ENCODE measurements around the gene GDF10.

Gene GDF10

DNA sequence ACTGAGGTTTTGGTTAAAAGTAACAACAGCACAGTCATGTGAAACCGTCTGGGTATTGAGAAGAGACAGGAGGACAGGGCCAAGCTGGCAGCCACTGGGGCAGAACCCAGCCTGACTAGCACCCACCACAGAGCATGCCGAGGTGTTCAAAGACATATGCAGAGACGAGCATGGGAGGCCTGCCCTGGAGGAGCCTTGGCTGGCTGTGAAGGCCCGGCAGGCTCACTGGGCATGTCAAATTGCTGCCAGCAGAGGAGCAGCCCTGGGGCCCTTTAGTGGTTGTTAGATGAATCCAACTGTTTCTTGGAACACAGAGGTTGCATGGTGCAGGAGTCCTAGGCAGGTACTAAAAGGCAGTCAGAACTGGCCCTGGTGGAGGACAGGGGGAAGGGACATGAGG is 17.3 kb downstream of the GDF10 start:
- DNase-seq, result no peak

DNA sequence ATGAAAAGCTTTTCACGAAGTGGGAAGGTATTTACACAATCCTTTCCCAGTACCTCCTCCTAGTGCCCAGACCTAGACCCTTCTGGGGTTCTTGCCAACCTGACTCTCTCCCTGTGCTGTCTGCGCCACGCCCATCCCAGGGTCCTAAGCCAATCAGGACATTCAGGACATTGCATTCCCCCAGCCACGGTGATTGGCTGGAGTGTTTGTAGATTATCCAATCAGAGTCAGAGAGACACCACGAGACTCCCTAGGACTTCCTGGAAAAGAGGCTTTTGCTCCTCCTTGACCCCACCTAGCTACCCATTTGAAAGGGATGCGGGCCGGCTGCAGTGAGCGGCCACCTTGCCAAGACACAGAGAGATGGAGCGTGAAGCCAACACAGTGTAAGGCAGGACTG is 18.7 kb downstream of the GDF10 start:
- no peak for DNase-seq

GRCh38 chr10:47319784-47320183 is 19.8 kb downstream of the GDF10 start:
- DNase-seq, result no peak

DNA sequence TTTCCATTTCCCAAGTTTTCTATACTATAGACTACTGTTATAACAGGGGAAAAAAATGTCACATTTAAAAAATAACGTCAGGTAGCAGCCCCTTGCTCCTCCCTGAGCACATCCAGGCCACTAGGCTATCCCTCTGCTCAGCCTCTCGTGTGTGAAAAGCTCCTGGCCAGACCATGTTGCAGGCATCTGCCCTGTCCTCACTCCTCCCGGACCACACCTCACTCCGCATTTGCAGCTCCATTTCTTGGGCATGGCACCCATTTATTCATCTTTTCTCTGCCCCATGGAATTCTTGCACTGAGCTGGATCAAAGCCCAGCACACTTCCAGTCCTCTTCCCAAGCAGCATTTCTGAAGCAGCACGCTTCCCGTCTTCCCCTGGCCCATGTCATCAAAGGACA is 20.8 kb downstream of the GDF10 start:
- no peak for DNase-seq

DNA sequence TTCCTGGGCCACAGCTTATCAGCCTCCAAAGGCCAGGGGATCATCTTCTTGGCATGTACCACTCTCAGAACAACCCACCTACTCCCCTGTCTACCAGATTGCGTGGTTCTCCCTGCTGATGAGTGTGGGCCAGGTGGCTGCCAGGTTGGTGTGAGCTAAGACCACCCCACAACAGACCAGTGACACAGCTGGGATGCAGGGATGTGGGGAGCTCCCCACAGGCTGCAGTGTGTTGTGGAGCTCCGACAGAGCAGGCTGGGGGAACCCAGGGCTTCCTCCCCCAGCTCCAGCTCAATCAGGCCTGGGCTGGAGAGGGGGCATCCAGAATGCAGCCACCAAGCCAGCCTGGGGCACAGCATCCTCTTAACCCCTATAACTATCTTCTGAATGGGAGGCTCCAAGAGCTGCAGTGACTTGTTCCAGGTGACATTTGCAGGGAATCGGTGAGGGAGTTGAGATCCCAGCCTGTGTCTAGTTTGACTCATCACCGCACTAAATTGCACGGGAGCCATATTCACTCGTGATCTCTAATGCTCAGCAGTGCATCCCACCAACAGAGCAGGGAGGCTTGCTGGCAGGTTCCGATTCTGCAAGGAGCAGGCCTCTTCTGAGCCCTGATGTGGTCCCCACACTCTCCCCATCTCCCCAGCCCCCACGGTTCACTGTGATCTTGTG is 21.7 kb downstream of the GDF10 start:
- no peak for DNase-seq

GRCh38 chr10:47322300-47323061 is 22.5 kb downstream of the GDF10 start, which contains the start of gene GDF2:
GDF2 (plus strand) TSS chr10:47322454; CDS start chr10:47322669, 215 bp downstream.
- DNase-seq, result no peak

- no peak for DNase-seq
These were observed 23.1 kb downstream of the GDF10 start for GRCh38 chr10:47323087-47323486.

DNA sequence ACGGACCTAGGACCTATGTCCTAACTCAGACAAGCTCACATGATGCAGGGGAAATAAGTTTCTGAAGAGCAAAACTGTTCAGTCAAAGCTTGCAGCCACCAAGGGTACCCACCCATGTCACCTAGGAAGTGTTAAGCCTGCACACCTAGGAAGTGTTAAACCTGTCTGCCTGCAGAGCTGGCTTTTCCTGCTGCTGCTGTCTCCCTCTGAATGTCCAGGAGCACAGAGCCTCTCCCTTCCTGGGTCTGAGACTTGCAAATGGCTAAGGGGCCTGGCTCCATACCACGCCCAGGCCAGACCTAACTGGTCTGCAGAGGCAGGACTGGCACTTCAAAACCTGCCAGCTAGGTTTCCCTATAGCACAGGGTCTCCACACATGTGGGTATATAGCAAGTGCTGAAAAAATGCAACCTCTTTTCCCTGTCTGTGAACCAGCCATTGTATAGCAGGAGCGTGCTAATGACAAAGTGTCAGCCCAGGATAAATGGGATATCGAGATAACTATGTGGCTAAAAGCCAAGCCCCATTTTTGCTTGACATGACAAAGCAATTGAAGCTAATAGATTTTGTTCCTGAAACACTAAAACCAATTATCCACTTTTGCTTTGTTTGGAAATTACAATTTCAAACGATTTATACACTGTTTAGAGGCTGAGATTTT is 23.8 kb downstream of the GDF10 start:
- DNase-seq, result no peak

DNA sequence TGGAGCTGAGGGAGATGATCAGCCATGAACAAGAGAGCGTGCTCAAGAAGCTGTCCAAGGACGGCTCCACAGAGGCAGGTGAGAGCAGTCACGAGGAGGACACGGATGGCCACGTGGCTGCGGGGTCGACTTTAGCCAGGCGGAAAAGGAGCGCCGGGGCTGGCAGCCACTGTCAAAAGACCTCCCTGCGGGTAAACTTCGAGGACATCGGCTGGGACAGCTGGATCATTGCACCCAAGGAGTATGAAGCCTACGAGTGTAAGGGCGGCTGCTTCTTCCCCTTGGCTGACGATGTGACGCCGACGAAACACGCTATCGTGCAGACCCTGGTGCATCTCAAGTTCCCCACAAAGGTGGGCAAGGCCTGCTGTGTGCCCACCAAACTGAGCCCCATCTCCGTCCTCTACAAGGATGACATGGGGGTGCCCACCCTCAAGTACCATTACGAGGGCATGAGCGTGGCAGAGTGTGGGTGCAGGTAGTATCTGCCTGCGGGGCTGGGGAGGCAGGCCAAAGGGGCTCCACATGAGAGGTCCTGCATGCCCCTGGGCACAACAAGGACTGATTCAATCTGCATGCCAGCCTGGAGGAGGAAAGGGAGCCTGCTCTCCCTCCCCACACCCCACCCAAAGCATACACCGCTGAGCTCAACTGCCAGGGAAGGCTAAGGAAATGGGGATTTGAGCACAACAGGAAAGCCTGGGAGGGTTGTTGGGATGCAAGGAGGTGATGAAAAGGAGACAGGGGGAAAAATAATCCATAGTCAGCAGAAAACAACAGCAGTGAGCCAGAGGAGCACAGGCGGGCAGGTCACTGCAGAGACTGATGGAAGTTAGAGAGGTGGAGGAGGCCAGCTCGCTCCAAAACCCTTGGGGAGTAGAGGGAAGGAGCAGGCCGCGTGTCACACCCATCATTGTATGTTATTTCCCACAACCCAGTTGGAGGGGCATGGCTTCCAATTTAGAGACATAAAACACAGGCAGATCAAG is 25.6 kb downstream of the GDF10 start:
- no peak for DNase-seq

GRCh38 chr10:47326306-47326926 is 26.4 kb downstream of the GDF10 start:
- DNase-seq, result no peak

GRCh38 chr10:47326927-47327330 is 26.9 kb downstream of the GDF10 start:
- DNase-seq, result no peak

GRCh38 chr10:47329855-47330254 is 29.9 kb downstream of the GDF10 start:
- no peak for DNase-seq

DNA sequence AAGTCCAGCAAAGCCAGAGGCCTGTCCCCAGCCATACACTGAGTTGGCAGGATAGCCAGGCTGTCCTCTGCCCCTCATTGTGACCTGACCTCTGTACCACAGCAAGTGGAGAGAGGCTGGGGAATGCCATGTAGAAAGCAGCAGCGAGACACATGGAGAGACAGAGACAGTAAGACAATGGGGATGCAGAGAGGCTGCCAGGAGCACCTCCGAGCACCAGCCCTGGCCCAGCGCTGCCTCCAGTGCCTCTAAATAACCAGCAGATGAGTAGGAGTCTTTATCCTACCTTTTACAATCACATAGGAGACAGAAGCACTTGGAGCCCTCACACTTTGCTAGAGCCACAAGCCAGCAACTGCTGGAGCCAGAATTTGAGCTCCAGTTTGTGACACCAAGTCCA is 30.4 kb downstream of the GDF10 start:
- DNase-seq, result no peak

DNA sequence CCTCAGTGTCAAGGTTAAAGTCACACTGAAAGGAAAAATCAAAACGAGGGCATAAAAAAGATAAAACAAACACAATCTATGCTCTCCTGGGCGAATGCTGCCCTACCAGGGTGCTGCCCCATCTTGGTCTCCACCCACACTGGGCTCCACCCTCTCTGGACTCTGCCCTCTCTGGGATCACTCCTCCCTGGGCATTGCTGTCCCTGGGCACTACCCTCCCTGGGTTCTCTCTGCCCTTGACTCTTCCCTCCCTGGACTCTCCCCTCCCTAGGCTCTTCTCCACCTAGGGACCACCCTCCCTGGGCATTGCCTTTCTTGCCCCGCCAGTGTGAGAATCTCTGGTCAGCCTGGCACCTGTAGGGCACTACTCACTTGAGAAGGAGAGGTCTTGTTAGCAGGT is 30.8 kb downstream of the GDF10 start:
- DNase-seq, result no peak

GRCh38 chr10:47331491-47331890 is 31.5 kb downstream of the GDF10 start:
- DNase-seq, result no peak

- DNase-seq, result no peak
These were observed 32.0 kb downstream of the GDF10 start for GRCh38 chr10:47331954-47332353.

DNA sequence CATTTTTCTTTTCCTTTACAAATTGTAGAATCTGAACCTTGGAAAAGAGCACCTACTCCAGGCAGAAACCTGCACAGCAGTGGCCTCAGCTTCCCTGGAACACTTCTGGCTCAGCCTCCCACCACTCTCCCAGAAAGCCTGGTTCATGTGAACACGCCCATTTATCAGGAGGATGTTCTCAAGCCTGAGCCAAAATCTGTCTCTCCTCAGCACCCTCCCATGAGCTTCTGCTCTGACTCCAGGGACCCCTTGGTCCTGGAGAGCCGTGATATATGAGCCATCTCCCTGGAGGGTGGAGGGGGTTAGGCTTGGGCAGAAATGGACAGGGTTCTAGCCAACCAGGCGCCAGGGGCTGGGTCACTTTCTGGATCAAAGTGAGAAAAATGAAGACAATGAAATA is 32.4 kb downstream of the GDF10 start:
- no peak for DNase-seq

GRCh38 chr10:47332946-47333345 is 32.9 kb downstream of the GDF10 start:
- DNase-seq, result no peak

- no peak for DNase-seq
These were observed 33.5 kb downstream of the GDF10 start for GRCh38 chr10:47333532-47333931.

DNA sequence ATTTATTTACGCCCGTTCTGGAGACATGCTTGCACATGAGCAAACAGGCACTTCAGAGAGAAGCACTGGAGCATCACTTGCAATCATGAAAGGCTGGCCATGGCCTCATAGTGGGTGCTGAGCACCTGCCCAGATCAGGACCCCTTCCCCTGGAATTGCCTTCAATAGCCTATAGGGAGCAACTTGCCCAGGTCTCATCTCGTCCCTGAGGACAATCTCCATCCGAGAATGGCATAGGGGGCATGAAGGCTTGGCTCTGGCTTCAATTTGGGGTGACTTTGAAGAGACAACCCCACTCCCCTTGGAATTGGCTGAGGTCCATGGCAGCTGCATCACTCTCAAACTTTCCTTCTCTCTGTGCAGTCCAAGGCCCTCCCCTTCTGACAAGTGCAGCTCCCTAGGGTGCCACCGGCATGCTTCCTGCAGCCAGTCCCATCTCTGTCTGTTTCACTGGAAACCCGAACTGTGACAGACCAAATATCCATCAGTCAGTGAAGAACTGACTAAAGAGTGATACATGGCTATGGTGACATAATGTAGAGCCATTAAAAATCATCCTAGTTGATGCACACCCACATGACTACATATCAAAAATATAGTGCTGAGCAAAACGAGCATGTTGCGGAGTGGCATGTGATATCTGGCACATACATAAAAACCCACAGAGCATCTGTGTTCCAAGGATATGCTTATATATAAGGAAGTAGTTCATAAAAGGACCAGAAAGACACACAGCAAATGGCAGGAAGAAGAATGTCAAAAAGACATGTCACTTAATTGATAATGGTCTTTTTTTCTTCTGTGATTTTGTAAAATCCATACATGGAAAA is 34.7 kb downstream of the GDF10 start:
- no peak for DNase-seq

DNA sequence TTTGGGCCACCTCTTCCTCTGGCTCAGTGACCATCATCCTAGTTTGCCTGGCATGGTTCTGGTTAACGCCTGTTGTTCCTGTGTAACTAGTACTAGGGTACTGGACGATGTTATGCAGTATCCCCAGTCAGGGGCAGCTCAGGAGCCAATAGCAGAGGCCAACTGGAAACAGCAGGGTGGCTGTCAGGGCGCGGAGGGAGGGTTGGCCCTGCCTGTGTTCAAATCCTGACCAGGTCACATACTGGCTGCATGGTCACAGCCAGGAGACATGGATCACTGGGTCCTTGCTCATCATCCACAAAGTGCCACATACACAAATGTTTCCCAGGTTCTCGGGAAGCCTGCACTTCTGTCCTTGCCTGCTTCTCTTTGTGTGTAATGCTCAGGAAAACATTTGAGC is 35.9 kb downstream of the GDF10 start:
- no peak for DNase-seq

Data from kidney glomerular epithelial cell (primary cell).